BLaER1 treated with 17β-estradiol and CSF1 and Interleukin-3, amounts not matched to agents 10 nM and 100 nM (cell line): ENCODE results near the gene HIRA.

Experiments used
- H3K27ac ChIP-seq, 11 experiments: shearing (Covaris generic); formaldehyde crosslinking; 2 replicates each; pipeline ENCODE4 v1.8.1; 2022
- H3K27me3 ChIP-seq, 11 experiments: shearing (Covaris generic); formaldehyde crosslinking; 2 replicates each; pipeline ENCODE4 v1.8.1; 2022
- H3K36me3 ChIP-seq, 11 experiments: shearing (Covaris generic); formaldehyde crosslinking; 2 replicates each; pipeline ENCODE4 v1.8.1; 2022
- H3K4me1 ChIP-seq, 10 experiments: shearing (Covaris generic); formaldehyde crosslinking; 2 replicates each; pipeline ENCODE4 v1.8.1; 2022
- H3K4me2 ChIP-seq, 11 experiments: shearing (Covaris generic); formaldehyde crosslinking; 2 replicates each; pipeline ENCODE4 v1.8.1; 2022
- H3K4me3 ChIP-seq, 10 experiments: shearing (Covaris generic); formaldehyde crosslinking; 2 replicates each; pipeline ENCODE4 v1.8.1; 2022
- H3K9ac ChIP-seq, 11 experiments: shearing (Covaris generic); formaldehyde crosslinking; 2 replicates each; pipeline ENCODE4 v1.8.1; 2022
- H3K9me3 ChIP-seq, 11 experiments: shearing (Covaris generic); formaldehyde crosslinking; replicated peaks in 1 of 11; 2 replicates each; pipeline ENCODE4 v1.8.1; 2022
- H4K20me1 ChIP-seq, 11 experiments: shearing (Covaris generic); formaldehyde crosslinking; 2 replicates each; pipeline ENCODE4 v1.8.1; 2022
- Cebpa-rat ChIP-seq, 11 experiments: shearing (Covaris generic); IDR thresholded peaks; 2 replicates each; pipeline ENCODE4 v1.8.1; 2022

The HIRA gene

DNA sequence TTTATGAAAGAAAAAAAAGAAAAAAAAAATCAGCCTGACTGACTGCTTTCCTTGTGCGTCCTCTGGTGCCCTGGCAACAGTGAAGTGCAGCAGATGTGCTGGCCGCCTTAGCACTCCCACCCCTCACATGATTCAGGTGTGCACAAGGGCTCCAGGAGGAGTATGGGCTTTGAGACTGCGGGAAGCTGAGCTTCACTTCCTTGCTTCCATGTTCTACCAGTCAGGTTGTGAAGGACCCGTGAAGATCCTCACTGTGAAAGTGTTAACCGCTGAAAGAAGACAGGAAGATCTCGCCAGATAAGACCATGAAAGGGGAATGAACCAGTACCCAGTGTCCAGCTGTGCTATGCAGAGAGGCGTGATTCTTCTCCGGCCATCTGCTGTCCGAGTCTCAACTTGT is 48.2 kb downstream of the HIRA start:
- peaks cover 0 to 12% (median 0%) of the 10 kb centered on the region in 11 experiments; a peak in 1 of 22 replicates for H4K20me1 ChIP-seq
- peaks cover 90 to 98% (median 96%) of the 10 kb centered on the region in 11 experiments for H3K36me3 ChIP-seq
- no peaks in the 10 kb centered on the region for H3K27me3 ChIP-seq

GRCh38 chr22:19382240-19382639 is 49.3 kb downstream of the HIRA start:
- Histone ChIP-seq H3K4me3 (no peak overlapping the region), H3K27ac (no peak overlapping the region), H3K4me1 (no peaks in the 10 kb centered on the region), H3K27me3 (no peaks in the 10 kb centered on the region), H4K20me1 (peaks cover 0 to 16% (median 0%) of the 10 kb centered on the region in 11 experiments; a peak in 1 of 22 replicates), H3K4me2 (no peak overlapping the region), H3K36me3 (peaks cover 90 to 98% (median 96%) of the 10 kb centered on the region in 11 experiments), H3K9ac (no peak overlapping the region), H3K9me3 (no peaks in the 10 kb centered on the region)
- no peak for TF ChIP-seq Cebpa-rat (IDR thresholded peaks at IDR 0.05)

More for the DNA sequence above, 48.2 kb downstream of the HIRA start:
- Histone ChIP-seq H3K27ac (no peak overlapping the region), H3K4me3 (no peak overlapping the region), H3K9ac (no peak overlapping the region), H3K9me3 (no peaks in the 10 kb centered on the region), H3K4me2 (no peak overlapping the region), H3K4me1 (no peaks in the 10 kb centered on the region)
- TF ChIP-seq Cebpa-rat (IDR thresholded peaks at IDR 0.05): no peak

DNA sequence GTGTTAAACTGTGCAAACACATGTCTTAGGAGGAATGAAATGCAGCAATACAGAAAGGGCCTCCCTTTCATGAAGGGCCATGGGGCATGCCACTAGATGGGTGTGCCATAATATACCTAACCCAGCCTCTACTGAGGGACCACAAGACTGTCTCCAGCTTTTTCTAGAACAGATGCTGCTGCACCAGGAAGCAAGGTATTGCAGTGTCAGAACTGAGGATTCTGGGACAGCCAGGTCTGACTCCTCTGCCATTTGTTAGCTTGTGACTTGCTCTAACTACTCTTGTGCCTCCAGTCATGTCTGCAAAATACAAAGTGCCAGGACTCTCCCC is 53.2 kb downstream of the HIRA start:
- Histone ChIP-seq H3K4me3 (no peak overlapping the region), H3K36me3 (peaks cover 90 to 98% (median 96%) of the 10 kb centered on the region in 11 experiments), H4K20me1 (peaks cover 0 to 19% (median 0%) of the 10 kb centered on the region in 11 experiments; a peak in 4 of 22 replicates), H3K27me3 (no peaks in the 10 kb centered on the region), H3K27ac (no peak overlapping the region), H3K4me2 (no peak overlapping the region), H3K9me3 (no peaks in the 10 kb centered on the region), H3K4me1 (no peaks in the 10 kb centered on the region), H3K9ac (no peak overlapping the region)
- no peak for TF ChIP-seq Cebpa-rat (IDR thresholded peaks at IDR 0.05)

- Histone ChIP-seq H3K9me3 (no peaks in the 10 kb centered on the region), H4K20me1 (peaks cover 0 to 19% (median 0%) of the 10 kb centered on the region in 11 experiments; a peak in 4 of 22 replicates), H3K36me3 (peaks cover 90 to 98% (median 95%) of the 10 kb centered on the region in 11 experiments), H3K27ac (no peak overlapping the region), H3K9ac (no peak overlapping the region), H3K4me1 (no peaks in the 10 kb centered on the region), H3K4me2 (no peak overlapping the region), H3K4me3 (no peak overlapping the region), H3K27me3 (no peaks in the 10 kb centered on the region)
- no peak for TF ChIP-seq Cebpa-rat (IDR thresholded peaks at IDR 0.05)
These were observed 53.8 kb downstream of the HIRA start for GRCh38 chr22:19377565-19378343.

- peaks cover 0 to 19% (median 0%) of the 10 kb centered on the region in 11 experiments; a peak in 4 of 22 replicates for H4K20me1 ChIP-seq
- no peak overlapping the region for H3K27ac ChIP-seq
- no peaks in the 10 kb centered on the region for H3K27me3 ChIP-seq
- no peak overlapping the region for H3K4me2 ChIP-seq
- H3K4me1 ChIP-seq: no peaks in the 10 kb centered on the region
- H3K36me3 ChIP-seq: peaks cover 89 to 98% (median 95%) of the 10 kb centered on the region in 11 experiments
- no peak overlapping the region for H3K9ac ChIP-seq
- H3K4me3 ChIP-seq: no peak overlapping the region
- no peak for TF ChIP-seq Cebpa-rat (IDR thresholded peaks at IDR 0.05)
- H3K9me3 ChIP-seq: no peaks in the 10 kb centered on the region
These were observed 54.6 kb downstream of the HIRA start for GRCh38 chr22:19376971-19377370.

- Histone ChIP-seq H3K9me3 (no peaks in the 10 kb centered on the region), H4K20me1 (peaks cover 0 to 19% (median 0%) of the 10 kb centered on the region in 11 experiments; a peak in 4 of 22 replicates), H3K4me3 (no peak overlapping the region), H3K4me1 (no peaks in the 10 kb centered on the region), H3K4me2 (no peak overlapping the region), H3K9ac (no peak overlapping the region), H3K27me3 (no peaks in the 10 kb centered on the region), H3K27ac (no peak overlapping the region), H3K36me3 (peaks cover 90 to 98% (median 97%) of the 10 kb centered on the region in 11 experiments)
- no peak for TF ChIP-seq Cebpa-rat (IDR thresholded peaks at IDR 0.05)
These were observed 55.3 kb downstream of the HIRA start for GRCh38 chr22:19376247-19376646.

- Histone ChIP-seq H3K4me2 (no peak overlapping the region), H3K9me3 (no peaks in the 10 kb centered on the region), H3K36me3 (peaks cover 92 to 99% (median 97%) of the 10 kb centered on the region in 11 experiments), H4K20me1 (peaks cover 0 to 19% (median 0%) of the 10 kb centered on the region in 11 experiments; a peak in 4 of 22 replicates), H3K4me3 (no peak overlapping the region), H3K9ac (no peak overlapping the region), H3K27ac (no peak overlapping the region), H3K27me3 (no peaks in the 10 kb centered on the region), H3K4me1 (no peaks in the 10 kb centered on the region)
- no peak for TF ChIP-seq Cebpa-rat (IDR thresholded peaks at IDR 0.05)
These were observed 56.1 kb downstream of the HIRA start for GRCh38 chr22:19375435-19375834.

- H3K4me1 ChIP-seq: no peaks in the 10 kb centered on the region
- no peak overlapping the region for H3K9ac ChIP-seq
- H3K4me2 ChIP-seq: no peak overlapping the region
- H3K27ac ChIP-seq: no peak overlapping the region
- H4K20me1 ChIP-seq: peaks cover 0 to 19% (median 0%) of the 10 kb centered on the region in 11 experiments; a peak in 4 of 22 replicates
- H3K36me3 ChIP-seq: peaks cover 93 to 99% (median 97%) of the 10 kb centered on the region in 11 experiments
- no peaks in the 10 kb centered on the region for H3K9me3 ChIP-seq
- no peak for TF ChIP-seq Cebpa-rat (IDR thresholded peaks at IDR 0.05)
- H3K4me3 ChIP-seq: no peak overlapping the region
- no peaks in the 10 kb centered on the region for H3K27me3 ChIP-seq
These were observed 57.1 kb downstream of the HIRA start for GRCh38 chr22:19374410-19374809.

- Histone ChIP-seq H3K36me3 (peaks cover 99 to 100% (median 100%) of the 10 kb centered on the region in 11 experiments), H3K9ac (no peak overlapping the region), H3K4me2 (no peak overlapping the region), H3K27ac (no peak overlapping the region), H3K27me3 (no peaks in the 10 kb centered on the region), H4K20me1 (peaks cover 0 to 19% (median 0%) of the 10 kb centered on the region in 11 experiments; a peak in 4 of 22 replicates), H3K9me3 (no peaks in the 10 kb centered on the region), H3K4me3 (no peak overlapping the region), H3K4me1 (no peaks in the 10 kb centered on the region)
- TF ChIP-seq Cebpa-rat (IDR thresholded peaks at IDR 0.05): no peak
These were observed 58.1 kb downstream of the HIRA start for GRCh38 chr22:19373450-19373849.
